Stimulated activated CD4-positive, alpha-beta T cell treated with anti-CD3 and anti-CD28 coated beads, Interleukin-2, amount 100 ng/mL, for 48 hours (primary cell): ENCODE measurements around the gene CD300LB.

Experiments used
- DNase-seq, 2 donors: peaks; one replicate each; pipeline ENCODE4 v3.0.0-alpha.2; 2020

CD300LB gene

GRCh38 chr17:74547736-74548135, 16.5 kb upstream of the CD300LB start:
- DNase-seq: no peak

GRCh38 chr17:74547264-74547663, 16.0 kb upstream of the CD300LB start:
- no peak for DNase-seq

- no peak for DNase-seq
Measured at GRCh38 chr17:74546586-74546985, 15.3 kb upstream of the CD300LB start.

- DNase-seq: no peak
Measured at GRCh38 chr17:74545843-74546230, 14.6 kb upstream of the CD300LB start, which contains the start of gene CD300C. CD300C (minus strand) TSS chr17:74546115; CDS start chr17:74545782, 333 bp downstream.

- no peak for DNase-seq
Measured at GRCh38 chr17:74544991-74545842, 13.9 kb upstream of the CD300LB start.

GRCh38 chr17:74543891-74544760, 12.9 kb upstream of the CD300LB start:
- no peak for DNase-seq

GRCh38 chr17:74543406-74543805, 12.1 kb upstream of the CD300LB start:
- DNase-seq: no peak

GRCh38 chr17:74542727-74543383, 11.6 kb upstream of the CD300LB start:
- DNase-seq: no peak

- DNase-seq: no peak
Measured at GRCh38 chr17:74542166-74542565, 10.9 kb upstream of the CD300LB start.

- no peak for DNase-seq
Measured at GRCh38 chr17:74541176-74542111, 10.2 kb upstream of the CD300LB start.

GRCh38 chr17:74539281-74539820, 8.1 kb upstream of the CD300LB start:
- no peak for DNase-seq

- DNase-seq: no peak
Measured at GRCh38 chr17:74536890-74537289, 5.6 kb upstream of the CD300LB start.

GRCh38 chr17:74532115-74532514, 840 bp upstream of the CD300LB start:
- DNase-seq: no peak

GRCh38 chr17:74530831-74531150, 484 bp downstream of the CD300LB start:
- no peak for DNase-seq

GRCh38 chr17:74529243-74529642, 2.0 kb downstream of the CD300LB start:
- DNase-seq: no peak

- no peak for DNase-seq
Measured at GRCh38 chr17:74528491-74529199, 2.6 kb downstream of the CD300LB start.

- no peak for DNase-seq
Measured at GRCh38 chr17:74527756-74528155, 3.5 kb downstream of the CD300LB start.

GRCh38 chr17:74527081-74527480, 4.2 kb downstream of the CD300LB start:
- no peak for DNase-seq

GRCh38 chr17:74526681-74527080, 4.6 kb downstream of the CD300LB start:
- DNase-seq: no peak

GRCh38 chr17:74525781-74526288, 5.4 kb downstream of the CD300LB start:
- no peak for DNase-seq

GRCh38 chr17:74525465-74525725, 5.9 kb downstream of the CD300LB start:
- DNase-seq: no peak
